ENCODE data around the gene SLC24A4. TPM values are rescaled to one million over a fixed set of nuclear protein-coding genes. Genes with fewer than 3 reads are reported as not detected.

The SLC24A4 gene
- total RNA-seq, 1 experiment from 2014 or later: not detected

DNA sequence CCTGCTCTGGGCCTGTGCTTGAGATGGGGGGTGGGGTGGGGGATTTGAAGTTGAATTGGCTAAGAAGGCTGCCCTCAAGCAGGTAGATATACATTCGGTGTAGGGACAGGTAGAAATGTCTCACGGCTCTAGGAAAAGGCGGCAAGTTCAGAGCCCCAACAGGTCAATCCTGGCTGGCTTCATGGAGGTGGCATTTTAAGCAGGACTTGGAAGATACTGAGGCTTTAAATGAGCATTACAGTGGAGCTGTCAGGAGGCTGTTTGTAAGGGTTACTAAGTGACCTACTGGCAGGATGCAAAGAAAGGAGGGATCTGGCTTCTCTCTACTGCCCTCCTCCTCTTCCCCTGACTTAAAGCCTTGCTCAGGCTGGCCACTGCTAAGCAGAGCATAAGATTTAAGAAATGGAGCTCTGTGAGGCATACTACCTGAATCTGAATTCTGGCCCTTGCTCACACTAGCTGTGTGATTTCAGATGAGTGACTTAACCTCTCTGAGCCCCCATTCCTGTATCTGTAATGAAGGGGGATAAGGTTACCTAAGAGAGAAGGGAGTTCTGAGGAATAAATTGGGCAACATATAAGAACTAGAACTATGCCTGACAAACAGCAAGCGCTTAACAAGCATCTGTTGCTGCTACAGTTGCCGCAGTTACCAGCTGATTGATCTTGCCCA, 61.6 kb downstream of the SLC24A4 start:
- H3K27me3 Mint-ChIP-seq (ENCODE audit: unreplicated experiment): peaks cover 65% of the 10 kb centered on the region
- no peak for DNase-seq
- TF ChIP-seq CTCF (IDR thresholded peaks at IDR 0.05; ENCODE audit: unreplicated experiment): no peak
- no peak overlapping the region for H3K4me3 Mint-ChIP-seq (ENCODE audit: low read depth, unreplicated experiment)
- H3K9me3 Mint-ChIP-seq (ENCODE audit: low read depth, unreplicated experiment): no peaks in the 10 kb centered on the region
- intact Hi-C loops (cut with micrococcal nuclease; ENCODE audit: unreplicated experiment): no loop called here
- no TSS peak for BruUV-seq (replicated peaks)
- CTCF ChIA-PET: no interaction called here
- no peaks in the 10 kb centered on the region for H3K4me1 Mint-ChIP-seq (ENCODE audit: low read depth, unreplicated experiment)
- H3K36me3 Mint-ChIP-seq (ENCODE audit: insufficient read depth, unreplicated experiment): no peaks in the 10 kb centered on the region
- no peak overlapping the region for H3K27ac Mint-ChIP-seq (ENCODE audit: unreplicated experiment)

DNA sequence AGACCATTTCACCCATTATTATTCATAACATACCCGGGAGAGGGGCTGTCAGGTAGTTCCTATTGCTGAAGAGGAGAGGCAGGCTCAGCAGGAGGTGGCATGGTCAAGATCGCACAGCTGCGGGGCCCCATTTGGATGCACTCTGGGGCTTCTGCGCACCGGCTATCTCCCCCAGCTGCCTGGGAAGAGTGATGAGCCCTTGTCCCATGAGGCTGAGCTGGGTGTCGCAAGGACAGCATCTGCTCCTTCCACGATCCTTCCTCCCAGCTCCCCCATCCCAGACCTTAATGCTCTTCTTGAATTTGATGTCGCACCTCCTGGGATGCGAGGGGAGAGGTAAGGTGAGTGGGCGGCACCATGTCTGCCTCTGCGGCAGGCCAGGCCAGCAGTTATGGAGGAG, 62.6 kb downstream of the SLC24A4 start:
- no peaks in the 10 kb centered on the region for H3K36me3 Mint-ChIP-seq (ENCODE audit: insufficient read depth, unreplicated experiment)
- H3K4me3 Mint-ChIP-seq (ENCODE audit: low read depth, unreplicated experiment): no peak overlapping the region
- intact Hi-C loops (cut with micrococcal nuclease; ENCODE audit: unreplicated experiment): no loop called here
- BruUV-seq (replicated peaks): no TSS peak
- CTCF ChIA-PET: interaction anchor here (0.6 kb wide), 1 partner anchor 42 kb away, joined by 6 read pairs; no protein-coding TSS in a partner anchor
- H3K4me1 Mint-ChIP-seq (ENCODE audit: low read depth, unreplicated experiment): no peaks in the 10 kb centered on the region
- no peak for DNase-seq
- no peak overlapping the region for H3K27ac Mint-ChIP-seq (ENCODE audit: unreplicated experiment)
- TF ChIP-seq CTCF (IDR thresholded peaks at IDR 0.05; ENCODE audit: unreplicated experiment): no peak
- H3K9me3 Mint-ChIP-seq (ENCODE audit: low read depth, unreplicated experiment): no peaks in the 10 kb centered on the region
- peaks cover 67% of the 10 kb centered on the region for H3K27me3 Mint-ChIP-seq (ENCODE audit: unreplicated experiment)

- BruUV-seq (replicated peaks): no TSS peak
- DNase-seq: no peak
- intact Hi-C loops (cut with micrococcal nuclease; ENCODE audit: unreplicated experiment): no loop called here
- H3K4me3 Mint-ChIP-seq (ENCODE audit: low read depth, unreplicated experiment): no peak overlapping the region
- no peak overlapping the region for H3K27ac Mint-ChIP-seq (ENCODE audit: unreplicated experiment)
- no peak for TF ChIP-seq CTCF (IDR thresholded peaks at IDR 0.05; ENCODE audit: unreplicated experiment)
- peaks cover 71% of the 10 kb centered on the region for H3K27me3 Mint-ChIP-seq (ENCODE audit: unreplicated experiment)
- no peaks in the 10 kb centered on the region for H3K4me1 Mint-ChIP-seq (ENCODE audit: low read depth, unreplicated experiment)
- H3K36me3 Mint-ChIP-seq (ENCODE audit: insufficient read depth, unreplicated experiment): no peaks in the 10 kb centered on the region
- CTCF ChIA-PET: no interaction called here
- H3K9me3 Mint-ChIP-seq (ENCODE audit: low read depth, unreplicated experiment): no peaks in the 10 kb centered on the region
These were observed 63.2 kb downstream of the SLC24A4 start for GRCh38 chr14:92386165-92386564.

DNA sequence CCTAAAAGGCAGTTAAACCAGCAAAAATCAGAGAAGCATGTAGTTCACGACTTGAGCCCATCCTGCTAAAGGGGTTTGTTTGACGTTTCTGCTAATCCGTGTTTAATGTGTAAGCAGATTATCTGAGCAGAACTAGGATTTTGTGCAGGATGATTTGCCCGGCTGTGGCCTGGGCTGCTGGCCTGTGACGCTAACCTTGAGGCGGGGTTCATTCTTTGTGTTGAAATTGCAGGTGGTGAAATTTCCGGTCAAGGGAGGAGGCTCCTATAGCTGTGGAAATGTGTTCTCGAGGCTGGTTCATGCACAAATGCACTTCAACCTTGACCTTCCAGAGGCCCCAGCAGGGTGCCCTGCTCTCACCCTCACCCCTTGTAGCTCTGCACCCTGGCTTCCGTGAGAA, 63.7 kb downstream of the SLC24A4 start:
- H3K4me1 Mint-ChIP-seq (ENCODE audit: low read depth, unreplicated experiment): no peaks in the 10 kb centered on the region
- CTCF ChIA-PET: no interaction called here
- no peaks in the 10 kb centered on the region for H3K9me3 Mint-ChIP-seq (ENCODE audit: low read depth, unreplicated experiment)
- no peak for DNase-seq
- no peak overlapping the region for H3K27ac Mint-ChIP-seq (ENCODE audit: unreplicated experiment)
- H3K27me3 Mint-ChIP-seq (ENCODE audit: unreplicated experiment): peaks cover 71% of the 10 kb centered on the region
- intact Hi-C loops (cut with micrococcal nuclease; ENCODE audit: unreplicated experiment): no loop called here
- no peak overlapping the region for H3K4me3 Mint-ChIP-seq (ENCODE audit: low read depth, unreplicated experiment)
- no peaks in the 10 kb centered on the region for H3K36me3 Mint-ChIP-seq (ENCODE audit: insufficient read depth, unreplicated experiment)
- TF ChIP-seq CTCF (IDR thresholded peaks at IDR 0.05; ENCODE audit: unreplicated experiment): no peak
- no TSS peak for BruUV-seq (replicated peaks)
